Activated CD4-positive, CD25-positive, alpha-beta regulatory T cell treated with anti-CD3 and anti-CD28 coated beads, Interleukin-2, amount 50 U/mL, for 16 hours (primary cell): ENCODE results near the gene CTCFL.
"Not testable (repeated sequence)": the region's sequence is repeated elsewhere in the genome, so short reads cannot be mapped to it uniquely, and the experiment has no call there.

ENCODE experiments used
- DNase-seq: peaks from one replicate; pipeline ENCODE4 v3.0.0-alpha.2; 2020; ENCODE audit warnings: low read depth, low spot score

The CTCFL gene

DNA sequence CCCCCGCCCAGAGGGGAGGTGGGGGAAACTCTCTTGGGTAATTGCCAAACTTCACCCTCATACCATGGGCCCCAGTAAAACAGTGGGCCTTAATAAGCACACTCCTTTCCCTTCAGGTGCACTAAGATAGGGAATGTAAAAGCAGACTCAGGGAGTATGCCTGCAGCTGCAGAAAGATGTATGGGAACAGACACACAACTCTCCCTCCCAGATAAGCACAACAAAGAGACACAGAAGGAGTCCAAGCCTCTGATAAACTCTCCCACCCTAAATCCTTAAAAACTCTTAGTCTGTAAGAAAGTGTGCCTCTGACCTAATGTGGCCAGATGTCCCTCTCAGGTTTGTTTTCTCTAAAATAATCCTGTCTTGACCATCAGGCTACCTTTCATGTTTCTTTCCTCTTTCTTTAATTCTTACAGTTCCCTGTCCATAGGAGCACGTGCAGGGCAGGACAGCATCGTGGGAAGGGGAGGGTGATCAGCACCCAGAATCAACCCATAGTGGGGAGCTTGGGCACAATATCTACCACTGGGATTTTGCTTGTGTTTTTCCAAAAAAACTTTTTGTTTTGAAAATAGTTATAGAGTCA lies 11.3 kb upstream of the CTCFL start:
- no peak for DNase-seq

DNA sequence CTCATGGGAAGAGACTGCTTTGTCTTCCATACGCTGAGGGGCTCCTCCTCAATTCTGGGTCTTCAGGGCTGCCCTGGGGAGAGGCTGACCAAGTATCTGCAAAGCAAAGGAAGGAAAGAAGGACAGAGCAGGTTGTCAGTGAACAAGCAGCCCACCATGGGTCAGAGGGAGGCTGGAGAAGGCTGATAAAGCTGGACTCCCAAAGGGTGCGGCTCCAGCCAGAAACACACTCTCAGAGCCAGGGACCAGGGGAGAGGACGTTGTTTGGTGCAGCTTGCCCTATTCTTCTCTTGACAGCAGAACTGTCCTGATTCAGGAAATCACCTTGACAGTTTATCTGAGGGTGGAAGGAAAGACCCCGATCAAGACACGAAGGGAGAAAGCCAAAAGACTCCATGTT lies 10.4 kb upstream of the CTCFL start:
- no peak for DNase-seq

DNA sequence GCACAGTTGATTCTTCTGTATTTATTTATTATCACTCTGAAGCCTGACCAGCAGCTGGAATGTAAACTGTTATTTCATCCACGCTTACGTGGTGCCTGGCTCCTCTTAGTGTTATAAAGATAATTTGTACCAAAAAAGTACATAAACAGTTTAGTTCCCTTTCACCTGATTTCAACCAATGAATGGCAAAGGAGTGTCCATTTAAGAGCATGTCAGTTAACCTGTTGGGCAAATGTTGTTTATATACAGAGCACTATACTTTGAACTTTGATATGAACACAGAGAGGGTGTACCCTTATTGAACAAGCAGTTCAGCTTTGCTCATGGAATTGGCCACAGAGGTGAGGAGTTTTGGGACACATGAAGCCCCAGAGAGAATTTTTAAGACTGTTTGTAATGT lies 7.2 kb upstream of the CTCFL start:
- no peak for DNase-seq

DNA sequence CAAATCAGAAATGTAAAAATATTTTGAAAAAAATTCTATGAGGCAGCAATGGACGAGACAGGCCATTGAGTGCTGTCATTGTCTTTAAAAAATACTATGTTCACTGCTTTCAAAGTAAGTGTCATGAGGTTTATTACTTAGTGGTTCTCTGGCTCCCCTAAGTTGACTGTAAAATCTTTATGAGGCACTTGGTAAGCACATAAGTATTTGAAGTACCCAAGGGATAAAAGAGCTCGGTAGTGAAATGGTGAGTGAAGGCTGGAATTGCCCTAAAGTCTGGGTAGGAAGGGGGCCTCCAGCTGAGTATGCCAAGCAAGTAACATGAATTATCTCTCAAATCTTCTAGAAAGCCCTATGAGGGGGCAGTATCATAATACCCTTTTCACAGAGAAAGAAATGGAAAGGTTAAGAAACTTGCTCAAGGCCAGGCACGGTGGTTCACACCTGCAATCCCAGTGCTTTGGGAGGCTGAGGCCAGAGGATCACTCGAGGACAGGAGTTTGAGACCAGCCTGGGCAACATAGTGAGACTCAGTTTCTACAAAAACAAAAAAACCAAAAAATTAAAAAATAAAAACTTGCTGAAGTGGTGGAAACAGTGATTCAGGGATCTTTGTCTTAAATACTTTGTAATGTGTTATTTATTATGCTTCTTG lies 5.5 kb upstream of the CTCFL start:
- no peak for DNase-seq

DNA sequence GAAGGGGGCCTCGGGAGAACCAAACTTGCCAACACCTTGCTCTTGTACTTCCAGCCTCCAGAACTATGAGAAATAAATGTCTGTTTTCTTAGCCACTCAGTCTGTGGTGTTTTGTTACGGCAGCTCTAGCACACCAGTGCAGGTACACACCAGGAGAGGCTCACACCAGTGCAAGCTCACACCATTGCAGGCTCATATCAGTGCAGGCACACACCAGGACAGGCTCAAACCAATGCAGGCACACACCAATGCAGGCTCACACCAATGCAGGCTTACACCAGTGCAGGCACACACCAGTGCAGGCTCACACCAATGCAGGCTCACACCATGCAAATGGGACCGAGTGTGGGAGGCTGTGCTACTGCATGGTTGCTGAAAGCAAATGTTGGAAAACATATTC lies 4.9 kb upstream of the CTCFL start:
- no peak for DNase-seq

DNA sequence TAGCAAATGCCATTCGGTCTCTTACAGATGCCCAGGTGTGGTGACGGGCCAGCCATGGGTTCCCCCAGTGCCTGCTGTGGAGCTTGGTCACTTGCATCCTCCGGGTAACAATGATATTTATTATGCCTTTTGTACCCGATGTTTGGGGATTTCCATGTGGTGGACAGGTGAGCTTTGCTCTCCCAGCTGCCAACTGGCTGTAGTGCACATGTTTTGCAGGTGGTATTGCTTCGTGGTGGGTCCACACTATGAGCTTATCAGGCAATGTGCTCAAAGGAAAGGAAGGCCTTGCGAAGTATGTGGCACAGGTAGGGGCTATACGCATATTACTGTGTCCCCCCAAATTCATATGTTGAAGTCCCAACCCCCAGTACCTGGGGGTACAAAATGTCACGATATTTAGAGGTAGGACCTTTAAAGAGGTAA lies 4.2 kb upstream of the CTCFL start:
- no peak for DNase-seq

DNA sequence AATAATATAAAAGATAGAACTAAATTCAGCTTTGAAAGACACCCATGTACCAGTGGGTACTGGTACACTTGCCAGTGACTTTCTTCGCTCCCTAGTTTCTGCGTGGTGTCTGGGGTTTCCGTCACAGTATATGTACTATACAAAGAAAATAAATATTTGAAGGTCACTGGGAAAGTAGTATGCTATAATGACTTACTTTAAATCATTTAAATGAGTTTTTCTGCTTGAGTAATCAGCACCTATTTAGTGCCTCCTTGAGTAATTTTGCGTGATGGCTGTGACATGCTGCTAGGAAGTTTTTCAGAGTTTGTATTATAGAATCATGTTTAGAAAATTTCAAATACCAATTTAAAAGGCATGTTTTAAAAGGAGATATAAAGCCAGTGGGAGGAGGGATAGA lies 3.2 kb upstream of the CTCFL start:
- no peak for DNase-seq

DNA sequence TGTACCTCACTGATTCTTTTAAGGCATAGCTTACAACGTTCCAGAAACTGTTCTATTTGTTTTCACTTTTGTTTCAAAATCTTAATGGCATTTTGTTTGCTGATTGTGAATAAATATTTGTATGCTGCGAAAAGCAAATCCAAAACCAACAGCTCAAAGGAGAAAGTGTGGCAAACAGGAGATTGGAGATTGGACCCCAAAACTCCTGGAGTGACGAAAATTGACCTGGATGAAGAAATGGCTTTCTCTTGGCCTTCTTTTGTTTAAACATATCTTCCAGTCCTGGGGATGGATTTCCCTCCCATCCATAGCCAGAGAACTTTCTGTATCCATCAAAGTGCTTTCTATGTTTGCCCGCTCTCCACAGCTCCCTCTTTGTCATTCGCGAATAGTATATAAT lies 2.8 kb upstream of the CTCFL start:
- DNase-seq, result no peak

DNA sequence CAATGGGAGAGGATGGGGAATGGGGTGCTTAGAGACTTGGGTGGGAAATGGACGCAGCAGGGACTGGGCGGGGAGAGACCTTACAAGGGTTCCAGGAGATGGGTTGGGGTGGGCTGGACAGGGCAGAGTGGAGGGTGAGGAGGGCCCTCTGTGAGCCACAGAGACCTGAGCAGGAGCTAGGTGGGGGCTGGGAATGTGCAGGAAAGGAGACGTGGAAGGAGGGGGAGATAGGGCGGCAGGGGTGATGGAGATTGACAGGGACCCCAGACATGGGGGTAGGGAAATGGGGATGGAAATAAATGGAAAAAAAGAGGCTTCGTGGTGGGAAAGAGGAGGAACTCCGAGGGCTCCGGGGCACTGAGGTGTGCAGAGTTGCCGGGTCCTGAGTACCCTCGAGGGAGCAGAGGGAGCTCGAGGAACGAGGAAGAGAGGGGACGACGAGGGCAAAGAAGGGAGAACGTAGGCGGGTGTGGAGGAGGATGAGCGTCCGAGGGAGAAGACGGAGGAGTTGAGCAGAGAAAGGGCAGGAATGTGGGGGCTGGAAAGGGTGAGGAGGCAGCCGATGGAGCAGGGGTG lies 2.0 kb upstream of the CTCFL start:
- DNase-seq, result no peak

DNA sequence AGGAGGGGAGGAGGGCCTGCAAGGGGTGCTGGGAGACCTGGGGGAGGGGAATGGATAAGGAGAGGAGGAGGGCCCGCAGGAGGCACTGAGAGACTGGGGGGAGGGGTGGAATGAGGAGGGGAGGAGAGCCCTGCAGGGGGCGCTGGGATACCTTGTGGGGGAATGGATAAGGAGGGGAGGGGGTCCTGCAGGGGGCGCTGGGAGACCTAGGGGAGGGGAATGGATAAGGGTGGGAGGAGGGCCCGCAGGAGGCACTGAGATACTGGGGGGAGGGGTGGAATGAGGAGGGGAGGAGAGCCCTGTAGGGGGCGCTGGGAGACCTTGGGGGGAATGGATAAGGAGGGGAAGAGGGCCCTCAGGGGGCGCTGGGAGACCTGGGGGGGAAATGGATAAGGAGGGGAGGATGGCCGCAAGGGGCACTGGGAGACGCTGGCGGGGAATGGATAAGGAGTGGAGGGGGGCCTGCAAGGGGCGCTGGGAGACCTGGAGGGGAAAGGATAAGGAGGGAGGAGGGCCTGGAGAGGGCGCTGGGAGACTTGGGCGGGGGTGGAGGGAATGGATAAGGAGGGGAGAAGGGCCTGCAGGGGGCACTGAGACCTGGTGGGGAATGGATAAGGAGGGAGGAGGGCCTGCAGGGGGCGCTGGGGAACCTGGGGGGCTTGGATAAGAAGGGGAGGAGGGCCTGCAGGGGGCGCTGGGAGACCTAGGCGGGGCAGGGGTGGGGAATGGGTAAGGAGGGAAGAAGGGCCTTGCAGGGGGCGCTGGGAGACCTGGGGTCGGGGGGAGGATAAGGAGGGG lies 1.3 kb upstream of the CTCFL start:
- DNase-seq, result no peak

DNA sequence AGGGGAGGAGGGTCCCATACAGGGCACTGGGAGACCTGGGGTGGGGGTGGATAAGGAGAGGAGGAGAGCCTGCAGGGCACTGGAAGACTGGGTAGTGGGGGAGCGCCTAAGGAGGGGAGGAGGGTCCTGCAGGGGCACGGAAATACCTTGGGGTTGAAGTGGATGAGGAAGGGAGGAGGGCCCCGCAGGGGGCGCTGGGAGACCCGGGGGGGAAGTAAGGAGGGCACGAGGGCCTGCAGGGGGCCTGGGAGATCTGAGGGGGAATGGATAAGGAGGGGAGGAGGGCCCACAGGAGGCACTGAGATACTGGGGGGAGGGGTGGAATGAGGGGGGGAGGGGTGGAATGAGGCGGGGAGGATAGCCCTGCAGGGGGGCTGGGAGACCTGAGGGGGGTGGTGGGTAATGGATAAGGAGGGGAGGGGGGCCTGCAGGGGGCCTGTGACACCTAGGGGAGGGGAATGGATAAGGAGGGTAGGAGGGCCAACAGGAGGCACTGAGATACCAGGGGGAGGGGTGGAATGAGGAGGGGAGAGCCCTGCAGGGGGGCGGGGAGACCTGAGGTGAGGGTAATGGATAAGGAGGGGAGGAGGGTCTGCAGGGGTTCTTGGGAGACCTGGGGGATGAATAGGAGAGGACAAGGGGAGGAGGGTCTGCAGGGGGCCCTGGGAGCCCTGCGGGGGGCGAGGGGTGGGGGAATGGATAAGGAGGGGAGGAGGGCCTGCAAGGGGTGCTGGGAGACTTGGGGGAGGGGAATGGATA lies 567 bp upstream of the CTCFL start:
- DNase-seq, result no peak

DNA sequence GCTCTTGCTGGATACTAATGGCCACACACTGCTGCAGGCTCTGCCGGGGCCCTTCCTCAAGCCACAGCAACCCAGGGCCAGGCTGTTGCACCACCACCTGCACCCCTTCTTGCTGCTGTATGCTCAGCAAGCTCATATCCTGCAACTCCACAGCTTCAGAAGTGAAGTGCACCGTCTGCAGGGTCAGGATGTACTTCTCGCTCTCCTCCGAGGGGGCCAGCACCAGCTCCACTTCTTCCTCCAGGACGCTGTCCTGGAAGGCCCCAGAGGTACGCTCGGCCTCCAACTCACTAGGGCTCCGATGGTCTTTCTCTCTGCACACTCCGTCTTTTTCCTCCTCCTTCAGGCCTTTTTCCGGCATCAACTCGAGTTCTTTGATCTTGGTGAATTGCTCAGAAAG lies 1.2 kb downstream of the CTCFL start:
- DNase-seq, result no peak

DNA sequence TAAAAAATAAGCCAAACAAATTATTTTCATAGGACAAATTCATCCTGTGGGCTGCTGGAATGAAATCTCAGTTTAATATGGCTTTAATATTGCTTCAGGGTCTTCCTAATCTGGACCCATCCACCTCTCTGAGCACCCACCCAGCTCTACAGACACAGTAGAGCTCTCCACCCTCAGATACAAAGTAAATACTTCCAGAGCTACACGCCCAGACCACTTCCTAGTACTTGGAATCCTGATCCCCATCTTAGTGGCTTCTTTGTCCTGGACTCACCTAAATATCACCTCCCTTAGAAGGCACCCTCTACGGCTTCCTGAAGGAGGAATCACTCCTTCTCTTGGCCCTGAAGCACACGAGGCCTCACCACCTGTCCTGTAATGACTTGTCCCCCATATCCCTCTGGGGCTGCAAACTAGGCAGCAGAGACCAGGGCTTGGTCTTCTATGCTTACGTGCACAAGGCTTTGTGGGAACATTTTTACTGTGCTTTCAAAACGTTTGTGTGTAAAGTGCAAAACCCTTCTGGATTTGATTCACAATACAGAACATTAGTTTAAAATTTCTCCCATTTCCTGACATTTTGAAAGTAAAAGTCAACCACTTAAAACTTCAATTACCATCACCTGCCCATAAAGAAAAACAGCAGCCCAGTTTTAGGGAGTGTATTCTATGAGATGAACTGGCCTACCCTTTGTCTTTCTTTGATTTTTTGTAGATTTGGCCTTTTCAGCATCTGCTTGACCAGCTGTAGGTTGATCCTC lies 2.4 kb downstream of the CTCFL start:
- no peak for DNase-seq

DNA sequence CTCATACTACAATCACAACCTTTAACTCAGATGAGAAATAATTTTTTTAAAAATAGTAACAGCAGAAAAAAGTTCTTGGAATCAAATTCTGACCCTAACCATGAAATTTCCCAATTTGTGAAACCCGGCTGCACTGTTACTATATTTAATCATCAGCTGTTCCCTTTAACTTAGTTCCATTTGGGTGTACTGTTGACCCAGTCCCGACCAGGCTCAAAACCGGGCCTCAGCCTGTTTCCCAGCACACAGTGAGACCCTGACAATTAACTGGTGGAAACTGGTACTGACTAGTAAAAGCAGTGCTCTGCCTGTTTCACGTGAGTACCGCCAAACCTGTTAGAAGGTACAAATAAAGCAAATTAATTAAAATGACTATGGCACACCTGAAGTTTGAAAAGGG lies 7.0 kb downstream of the CTCFL start:
- no peak for DNase-seq

DNA sequence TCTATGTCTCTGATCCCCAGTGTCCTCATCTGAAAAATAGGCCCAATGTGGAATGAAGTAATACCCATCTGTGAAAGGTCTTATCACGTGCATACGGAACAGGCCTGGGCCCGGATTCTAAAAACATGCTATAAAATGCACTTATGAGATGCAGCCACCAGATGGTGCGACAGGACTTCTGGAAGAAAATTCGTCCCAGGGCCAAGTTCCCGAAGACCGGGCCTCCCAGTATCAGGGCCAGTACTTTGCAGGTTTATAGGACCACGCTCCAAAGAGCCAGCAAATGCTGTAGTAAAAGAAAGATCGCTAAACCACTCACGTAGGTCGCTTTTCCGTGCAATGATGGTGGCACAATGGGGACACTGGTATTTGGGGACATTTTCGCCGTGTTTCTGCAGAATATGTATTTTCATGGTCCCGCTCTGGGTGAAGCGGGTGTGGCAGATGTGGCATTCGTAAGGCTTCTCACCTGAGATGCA lies 10.6 kb downstream of the CTCFL start:
- DNase-seq, result no peak

DNA sequence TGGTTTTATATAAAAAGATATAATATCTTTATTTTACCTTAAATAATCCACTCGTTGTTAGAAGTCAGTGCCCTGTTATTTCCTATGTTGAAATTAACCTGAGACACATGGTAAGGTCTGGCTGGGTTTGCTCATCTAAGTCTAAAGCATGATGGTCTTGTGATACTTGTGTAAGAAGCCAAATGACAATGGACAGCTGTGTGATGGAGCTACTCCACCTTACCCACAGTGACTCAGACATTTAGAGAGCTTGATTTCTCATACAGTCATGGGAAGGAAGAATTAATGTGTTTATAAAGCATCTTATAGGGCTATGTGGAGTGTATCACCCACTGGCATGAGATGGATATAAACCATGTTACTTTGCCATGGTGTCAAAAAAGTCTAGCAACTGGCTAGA lies 11.7 kb downstream of the CTCFL start:
- DNase-seq, result no peak

DNA sequence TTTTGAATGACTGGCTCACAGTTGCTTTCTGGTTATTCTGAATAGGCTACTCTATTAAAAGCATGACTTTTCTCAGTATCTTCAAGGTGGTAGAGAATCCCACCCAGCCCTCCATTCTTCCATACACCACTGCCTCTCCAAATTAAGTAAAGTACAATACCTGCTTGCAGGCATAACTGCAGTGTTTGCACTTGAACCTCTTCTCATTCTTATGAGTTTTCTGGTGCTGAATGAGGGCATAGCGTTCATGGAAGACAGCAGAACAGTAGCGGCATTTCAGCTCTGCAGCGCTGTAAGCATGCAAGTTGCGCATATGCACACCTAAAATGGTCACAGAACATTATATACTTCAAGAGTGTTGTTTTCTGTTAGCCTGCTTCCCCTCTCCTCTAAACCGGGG lies 12.5 kb downstream of the CTCFL start:
- no peak for DNase-seq

DNA sequence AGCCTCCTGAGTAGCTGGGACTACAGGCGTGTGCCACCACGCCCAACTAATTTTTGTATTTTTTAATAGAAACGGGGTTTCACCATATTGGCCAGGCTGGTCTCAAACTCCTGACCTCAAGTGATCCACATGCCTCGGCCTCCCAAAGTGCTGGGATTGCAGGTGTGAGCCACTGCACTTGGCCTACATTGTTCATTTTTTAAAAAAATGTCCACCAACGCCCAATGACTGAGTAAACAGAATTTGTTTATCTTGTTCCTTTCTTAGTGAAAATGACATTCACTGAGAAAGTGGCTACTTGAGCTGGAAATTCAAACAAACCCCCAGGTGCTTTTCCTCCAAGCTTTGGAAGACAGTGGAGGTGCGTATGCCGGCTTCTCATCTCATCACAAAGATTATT lies 13.2 kb downstream of the CTCFL start:
- DNase-seq, result not testable (repeated sequence)

DNA sequence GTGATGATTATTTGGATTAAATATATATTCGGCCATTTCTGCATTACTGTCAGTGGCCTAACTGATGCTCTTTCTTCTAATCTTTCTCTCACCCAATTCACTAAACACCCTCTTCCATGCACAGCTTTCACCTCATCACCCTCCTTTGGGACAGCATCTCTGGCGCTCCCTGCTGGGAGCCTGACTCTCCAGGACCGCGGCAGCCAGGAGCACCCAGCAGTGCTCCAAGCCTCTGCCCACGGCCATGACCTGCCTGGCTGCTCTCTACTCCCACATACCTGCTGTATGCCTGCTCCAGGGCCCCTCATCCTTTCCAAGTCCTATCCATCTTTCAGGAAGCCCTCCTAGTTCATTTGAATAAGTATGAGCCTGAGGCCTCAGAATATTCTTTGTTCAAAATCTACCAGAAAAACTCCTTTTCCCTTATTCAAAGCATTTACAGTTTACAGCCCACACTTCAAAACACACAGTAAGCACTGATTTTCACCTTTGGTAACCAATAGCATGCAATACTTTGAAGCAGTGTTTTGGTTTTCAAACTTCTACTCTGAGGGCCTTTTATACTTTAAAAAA lies 15.2 kb downstream of the CTCFL start:
- DNase-seq, result no peak

DNA sequence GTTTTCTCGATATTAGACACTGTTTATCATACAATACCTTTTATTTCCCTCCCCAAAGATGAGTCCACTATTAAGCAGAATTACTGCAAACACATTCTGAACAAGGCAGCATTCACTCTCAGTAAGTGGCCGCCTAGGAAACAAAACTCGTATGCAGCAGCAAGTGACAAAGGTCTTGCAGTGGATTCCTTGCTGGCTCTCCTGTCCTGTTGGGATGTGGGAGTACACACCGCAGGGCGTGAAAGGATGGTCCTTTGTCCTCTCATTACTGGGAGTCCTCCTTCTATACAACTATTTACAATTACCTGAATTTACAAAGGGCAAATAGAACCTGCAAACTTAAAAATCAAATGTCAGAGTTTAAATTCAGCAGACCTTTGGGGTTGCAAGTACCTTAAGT lies 16.1 kb downstream of the CTCFL start:
- DNase-seq, result no peak

DNA sequence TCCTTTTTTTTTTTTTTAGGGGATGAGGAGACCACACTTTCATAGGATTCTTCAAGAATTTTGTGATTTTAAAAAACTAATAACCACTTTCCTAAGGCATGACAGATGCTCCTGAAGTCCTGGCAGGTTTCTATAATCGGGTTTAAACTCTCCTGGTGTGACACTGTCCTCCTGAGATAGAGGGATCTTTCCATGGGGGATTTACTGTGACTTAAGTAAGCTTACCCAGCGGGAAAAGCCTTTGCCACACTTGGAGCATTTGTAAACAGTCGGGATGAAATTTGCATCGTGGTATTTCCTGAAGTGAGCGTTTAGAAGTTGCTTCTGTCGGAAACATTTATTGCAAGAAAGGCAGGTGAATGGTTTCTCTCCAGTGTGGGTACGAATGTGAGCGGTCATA lies 16.6 kb downstream of the CTCFL start:
- DNase-seq, result no peak
